Vagina (tissue), 2 donors: ENCODE measurements around the gene RGL1.

Experiments
- POLR2A ChIP-seq, 2 donors: fragments of 450-650 bp; IDR thresholded peaks; one replicate each; pipeline ENCODE4 v1.6.1; 2017; ENCODE audit warnings: antibody characterized with exemption in 2 of 2, mild to moderate bottlenecking in 2 of 2, moderate library complexity in 2 of 2
- POLR2AphosphoS5 ChIP-seq, 2 donors: sonication (generic); formaldehyde crosslinking; IDR thresholded peaks; one replicate each; pipeline ENCODE4 v1.9.0; 2017; ENCODE audit warnings: antibody characterized with exemption in 2 of 2, mild to moderate bottlenecking in 2 of 2, low read depth in 1 of 2; ENCODE audit not compliant: insufficient read depth in 1 of 2
- TF ChIP-seq, protein P1 (sequence below), 3 experiments: fragments of 450-650 bp in 2 of 3; fragments of 200-600 bp in 1 of 3; sonication (generic) in 1 of 3; IDR thresholded peaks; one replicate each; pipeline ENCODE4 v1.5.1; 2017 to 2019; ENCODE audit warnings: antibody characterized with exemption in 3 of 3, mild to moderate bottlenecking in 2 of 3, moderate library complexity in 2 of 3

- TF ChIP-seq, protein P1, sequence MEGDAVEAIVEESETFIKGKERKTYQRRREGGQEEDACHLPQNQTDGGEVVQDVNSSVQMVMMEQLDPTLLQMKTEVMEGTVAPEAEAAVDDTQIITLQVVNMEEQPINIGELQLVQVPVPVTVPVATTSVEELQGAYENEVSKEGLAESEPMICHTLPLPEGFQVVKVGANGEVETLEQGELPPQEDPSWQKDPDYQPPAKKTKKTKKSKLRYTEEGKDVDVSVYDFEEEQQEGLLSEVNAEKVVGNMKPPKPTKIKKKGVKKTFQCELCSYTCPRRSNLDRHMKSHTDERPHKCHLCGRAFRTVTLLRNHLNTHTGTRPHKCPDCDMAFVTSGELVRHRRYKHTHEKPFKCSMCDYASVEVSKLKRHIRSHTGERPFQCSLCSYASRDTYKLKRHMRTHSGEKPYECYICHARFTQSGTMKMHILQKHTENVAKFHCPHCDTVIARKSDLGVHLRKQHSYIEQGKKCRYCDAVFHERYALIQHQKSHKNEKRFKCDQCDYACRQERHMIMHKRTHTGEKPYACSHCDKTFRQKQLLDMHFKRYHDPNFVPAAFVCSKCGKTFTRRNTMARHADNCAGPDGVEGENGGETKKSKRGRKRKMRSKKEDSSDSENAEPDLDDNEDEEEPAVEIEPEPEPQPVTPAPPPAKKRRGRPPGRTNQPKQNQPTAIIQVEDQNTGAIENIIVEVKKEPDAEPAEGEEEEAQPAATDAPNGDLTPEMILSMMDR (IDR thresholded peaks at IDR 0.05) = no peak
- TF ChIP-seq POLR2A (IDR thresholded peaks at IDR 0.05) (no peak), POLR2AphosphoS5 (IDR thresholded peaks at IDR 0.05; ENCODE audit: insufficient read depth in 1 of 2, low read depth in 1 of 2) (no peak)
These were observed 21.6 kb upstream of the RGL1 start for GRCh38 chr1:183783342-183783741.
